Lung (tissue), 12 donors: ENCODE data around the gene RPS6KL1. TPM values are rescaled to one million over a fixed set of nuclear protein-coding genes. Genes with fewer than 3 reads are reported as not detected.

Source experiments
- ATAC-seq: fragments of 200-7000 bp; cut with Tn5 transposase; one replicate; pipeline ENCODE4 v1.9.1; 2020; ENCODE audit warnings: moderate number of reproducible peaks; ENCODE audit not compliant: insufficient read depth, low FRiP score
- DNase-seq, 3 donors: peaks; one replicate each; pipeline ENCODE4 v3.0.0-alpha.2; 2013 to 2017
- H3K27ac ChIP-seq, 2 donors: one replicate each; pipeline ENCODE4 v1.5.1; 2013; ENCODE audit warnings: mild to moderate bottlenecking in 2 of 2, moderate library complexity in 2 of 2, control low read depth in 1 of 2, inconsistent platforms in 1 of 2, low read depth in 1 of 2, low read length in 1 of 2
- H3K27me3 ChIP-seq, 3 donors: one replicate each; pipeline ENCODE4 v1.5.1; 2013; ENCODE audit warnings: low read length in 2 of 3; ENCODE audit not compliant: control insufficient read depth in 3 of 3, insufficient read depth in 3 of 3
- H3K36me3 ChIP-seq, 4 donors: one replicate each; pipeline ENCODE4 v1.5.1; 2013; ENCODE audit warnings: low read length in 4 of 4, mild to moderate bottlenecking in 1 of 4, moderate library complexity in 1 of 4; ENCODE audit not compliant: control insufficient read depth in 4 of 4, insufficient read depth in 4 of 4
- H3K4me1 ChIP-seq, 5 donors: one replicate each; pipeline ENCODE4 v1.5.1; 2013; ENCODE audit warnings: low read length in 5 of 5, mild to moderate bottlenecking in 2 of 5, moderate library complexity in 1 of 5; ENCODE audit not compliant: control insufficient read depth in 5 of 5, insufficient read depth in 5 of 5
- H3K4me3 ChIP-seq: one replicate; pipeline ENCODE4 v1.5.1; 2013; ENCODE audit warnings: mild to moderate bottlenecking, control low read depth, moderate library complexity
- H3K9ac ChIP-seq, 2 donors: one replicate each; pipeline ENCODE4 v1.5.1; 2013; ENCODE audit warnings: low read length in 2 of 2, control low read depth in 1 of 2; ENCODE audit not compliant: insufficient read depth in 1 of 2
- H3K9me3 ChIP-seq, 4 donors: one replicate each; pipeline ENCODE4 v1.5.1; 2013; ENCODE audit warnings: low read length in 3 of 4, mild to moderate bottlenecking in 1 of 4, moderate library complexity in 1 of 4; ENCODE audit not compliant: control insufficient read depth in 4 of 4, insufficient read depth in 3 of 4
- WGBS, 2 donors: extraction: QIAGEN DNeasy Blood & Tissue Kit; methylation state at CpG; one replicate each; pipeline ENCODE4 v1.1.7; 2013; 5-methylcytosine and 5-hydroxymethylcytosine counted together
- polyA plus RNA-seq, 2 donors: library from polyadenylated mRNA; stranded (reverse); fragments of 200-250 nt; gene quantifications; one replicate each; pipeline ENCODE4 v1.2.1, GENCODE V29; 2013
- total RNA-seq, 2 donors: library from RNA; depleted of rRNA in 1 of 2; stranded (reverse); fragments of >200 nt in 1 of 2; gene quantifications; one replicate each; pipeline ENCODE4 v1.2.1, GENCODE V29; 2014 to 2021
- TF ChIP-seq, protein P1 (sequence below): IDR thresholded peaks from 2 replicates; pipeline ENCODE4 v1.5.1; 2012; ENCODE audit warnings: mild to moderate bottlenecking; ENCODE audit errors: control extremely low read depth, extremely low read depth
- donor health status: control.
- donor health status: control.
- donor health status: Bipolar disorder and iron deficiency.
- donor health status: healthy.
- donor health status: DM: yes; HTN: yes; CAD: no.

The RPS6KL1 gene
- total and polyA plus RNA-seq, 4 donors = 2.2 to 13.0 (median 4.3) TPM

- no peak overlapping the region for H3K9ac ChIP-seq
- no peaks in the 10 kb centered on the region for H3K9me3 ChIP-seq
- H3K4me1 ChIP-seq = peaks cover 12 to 60% (median 30%) of the 10 kb centered on the region in 5 donors
- H3K27me3 ChIP-seq = no peaks in the 10 kb centered on the region
- H3K27ac ChIP-seq = no peak overlapping the region
- ATAC-seq (no peak), DNase-seq (no peak)
- no peaks in the 10 kb centered on the region for H3K36me3 ChIP-seq
- WGBS, 2 donors = 91 to 97% methylated on average over 8 of the region's 8 CpGs
- no peak overlapping the region for H3K4me3 ChIP-seq
- TF ChIP-seq, protein P1, sequence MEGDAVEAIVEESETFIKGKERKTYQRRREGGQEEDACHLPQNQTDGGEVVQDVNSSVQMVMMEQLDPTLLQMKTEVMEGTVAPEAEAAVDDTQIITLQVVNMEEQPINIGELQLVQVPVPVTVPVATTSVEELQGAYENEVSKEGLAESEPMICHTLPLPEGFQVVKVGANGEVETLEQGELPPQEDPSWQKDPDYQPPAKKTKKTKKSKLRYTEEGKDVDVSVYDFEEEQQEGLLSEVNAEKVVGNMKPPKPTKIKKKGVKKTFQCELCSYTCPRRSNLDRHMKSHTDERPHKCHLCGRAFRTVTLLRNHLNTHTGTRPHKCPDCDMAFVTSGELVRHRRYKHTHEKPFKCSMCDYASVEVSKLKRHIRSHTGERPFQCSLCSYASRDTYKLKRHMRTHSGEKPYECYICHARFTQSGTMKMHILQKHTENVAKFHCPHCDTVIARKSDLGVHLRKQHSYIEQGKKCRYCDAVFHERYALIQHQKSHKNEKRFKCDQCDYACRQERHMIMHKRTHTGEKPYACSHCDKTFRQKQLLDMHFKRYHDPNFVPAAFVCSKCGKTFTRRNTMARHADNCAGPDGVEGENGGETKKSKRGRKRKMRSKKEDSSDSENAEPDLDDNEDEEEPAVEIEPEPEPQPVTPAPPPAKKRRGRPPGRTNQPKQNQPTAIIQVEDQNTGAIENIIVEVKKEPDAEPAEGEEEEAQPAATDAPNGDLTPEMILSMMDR = no peak
Observed at GRCh38 chr14:74936731-74937130, 13.7 kb upstream of the RPS6KL1 start.

DNA sequence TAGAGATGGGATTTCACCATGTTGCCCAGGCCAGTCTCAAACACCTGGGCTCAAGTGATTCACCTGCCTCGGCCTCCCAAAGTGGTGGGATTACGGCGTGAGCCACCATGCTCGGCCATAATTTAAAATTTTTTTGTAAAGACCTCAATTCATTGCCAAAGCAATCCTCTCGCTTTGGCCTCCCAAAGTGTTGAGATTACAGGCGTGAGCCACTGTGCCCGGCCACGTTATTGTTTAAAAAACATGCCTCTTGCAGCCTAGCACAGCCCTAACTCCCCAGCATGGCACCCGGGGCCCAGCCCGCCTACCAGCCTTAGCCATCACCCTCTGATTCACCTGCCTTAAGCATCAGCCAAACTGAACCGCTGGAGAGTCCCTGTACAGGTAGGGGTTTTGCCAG lies 13.1 kb upstream of the RPS6KL1 start:
- Histone ChIP-seq H3K9ac (no peak overlapping the region), H3K36me3 (no peaks in the 10 kb centered on the region), H3K4me1 (peaks cover 9 to 54% (median 27%) of the 10 kb centered on the region in 5 donors), H3K27me3 (no peaks in the 10 kb centered on the region), H3K9me3 (no peaks in the 10 kb centered on the region), H3K27ac (no peak overlapping the region), H3K4me3 (no peak overlapping the region)
- no peak for ATAC-seq
- TF ChIP-seq, protein P1 = no peak
- 93 to 96% methylated on average over 11 of the region's 11 CpGs for WGBS, 2 donors
- DNase-seq = no peak

DNA sequence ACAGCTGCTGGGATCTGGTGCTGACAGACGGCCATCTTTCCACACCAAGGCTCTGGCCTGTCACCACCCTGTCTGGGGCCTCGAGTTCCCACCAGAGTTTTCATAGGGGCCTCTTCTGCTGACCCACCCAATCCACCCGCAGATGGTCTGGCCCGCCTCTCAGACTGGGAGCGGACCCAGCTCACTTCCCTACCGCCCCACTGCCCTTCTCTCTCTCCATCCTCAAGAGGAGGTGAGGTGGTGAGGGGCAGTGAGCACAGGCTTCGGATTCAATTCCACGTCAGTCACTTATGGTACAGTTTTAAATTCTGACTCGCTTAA lies 12.3 kb upstream of the RPS6KL1 start:
- TF ChIP-seq, protein P1 = no peak
- WGBS, 2 donors = 75 to 80% methylated on average over 9 of the region's 9 CpGs
- DNase-seq = peak; percentile 49 to 66 (median 56)

More for the DNA sequence above, 12.3 kb upstream of the RPS6KL1 start:
- no peak overlapping the region for H3K4me3 ChIP-seq
- peaks cover 7 to 47% (median 25%) of the 10 kb centered on the region in 5 donors for H3K4me1 ChIP-seq
- no peak overlapping the region for H3K27ac ChIP-seq
- H3K9me3 ChIP-seq = no peaks in the 10 kb centered on the region
- no peak overlapping the region for H3K9ac ChIP-seq
- H3K27me3 ChIP-seq = no peaks in the 10 kb centered on the region
- no peaks in the 10 kb centered on the region for H3K36me3 ChIP-seq
- no peak for ATAC-seq
